Measurements from ENCODE around the gene PTCD1.
"Not testable (repeated sequence)": the region's sequence is repeated elsewhere in the genome, so short reads cannot be mapped to it uniquely, and the experiment has no call there.

Gene PTCD1

GRCh38 chr7:99385564-99385963 is 53.0 kb downstream of the PTCD1 start:
- no peak for DNase-seq (ENCODE audit: extremely low read depth, low read depth)
- TF ChIP-seq CTCF (IDR thresholded peaks at IDR 0.05; ENCODE audit: low read depth, low read length), result no peak

- TF ChIP-seq CTCF (IDR thresholded peaks at IDR 0.05; ENCODE audit: low read depth, low read length), result no peak
- DNase-seq (ENCODE audit: extremely low read depth, low read depth), result no peak
Observed at GRCh38 chr7:99384523-99384922, 54.1 kb downstream of the PTCD1 start.

GRCh38 chr7:99383791-99384370 is 54.7 kb downstream of the PTCD1 start:
- no peak for TF ChIP-seq CTCF (IDR thresholded peaks at IDR 0.05; ENCODE audit: low read depth, low read length)
- no peak for DNase-seq (ENCODE audit: extremely low read depth, low read depth)

- no peak for TF ChIP-seq CTCF (IDR thresholded peaks at IDR 0.05; ENCODE audit: low read depth, low read length)
- no peak for DNase-seq (ENCODE audit: extremely low read depth, low read depth)
Observed at GRCh38 chr7:99383203-99383602, 55.4 kb downstream of the PTCD1 start.

GRCh38 chr7:99381664-99382075 is 56.9 kb downstream of the PTCD1 start:
- TF ChIP-seq CTCF (IDR thresholded peaks at IDR 0.05; ENCODE audit: low read depth, low read length), result no peak
- no peak for DNase-seq (ENCODE audit: extremely low read depth, low read depth)

- DNase-seq (ENCODE audit: extremely low read depth, low read depth), result no peak
- no peak for TF ChIP-seq CTCF (IDR thresholded peaks at IDR 0.05; ENCODE audit: low read depth, low read length)
Observed at GRCh38 chr7:99380823-99381663, 57.6 kb downstream of the PTCD1 start.

GRCh38 chr7:99380032-99380822 is 58.4 kb downstream of the PTCD1 start:
- no peak for DNase-seq (ENCODE audit: extremely low read depth, low read depth)
- no peak for TF ChIP-seq CTCF (IDR thresholded peaks at IDR 0.05; ENCODE audit: low read depth, low read length)

- not testable (repeated sequence) for DNase-seq (ENCODE audit: extremely low read depth, low read depth)
Observed at GRCh38 chr7:99379693-99380031, 58.9 kb downstream of the PTCD1 start.
